ENCODE measurements around the gene URI1.
A peak's percentile ranks its signal among the peaks of the same experiment; 100 is the strongest.

The URI1 gene

GRCh38 chr19:30044273-30045248 is 102.5 kb downstream of the URI1 start:
- in situ Hi-C loops (cut with MboI; ENCODE audit: low sequenced_read_pairs, unreplicated experiment): no loop called here
- DNase-seq (ENCODE audit: low spot score): no peak

GRCh38 chr19:30046522-30046921 is 104.5 kb downstream of the URI1 start:
- in situ Hi-C loops (cut with MboI; ENCODE audit: low sequenced_read_pairs, unreplicated experiment): no loop called here
- TF ChIP-seq CTCF (IDR thresholded peaks at IDR 0.05; ENCODE audit: borderline replicate concordance, control extremely low read depth, extremely low read depth, insufficient read depth, missing control alignments): peak; percentile 45
- no peak for DNase-seq (ENCODE audit: low spot score)

More at GRCh38 chr19:30044273-30045248, 102.5 kb downstream of the URI1 start:
- TF ChIP-seq CTCF (IDR thresholded peaks at IDR 0.05; ENCODE audit: borderline replicate concordance, control extremely low read depth, extremely low read depth, insufficient read depth, missing control alignments): no peak

- TF ChIP-seq CTCF (IDR thresholded peaks at IDR 0.05; ENCODE audit: borderline replicate concordance, control extremely low read depth, extremely low read depth, insufficient read depth, missing control alignments): no peak
- no peak for DNase-seq (ENCODE audit: low spot score)
Observed at GRCh38 chr19:30047432-30047831, 105.4 kb downstream of the URI1 start.

GRCh38 chr19:30049226-30049625 is 107.2 kb downstream of the URI1 start:
- TF ChIP-seq CTCF (IDR thresholded peaks at IDR 0.05; ENCODE audit: borderline replicate concordance, control extremely low read depth, extremely low read depth, insufficient read depth, missing control alignments): no peak
- no peak for DNase-seq (ENCODE audit: low spot score)
- in situ Hi-C loops (cut with MboI; ENCODE audit: low sequenced_read_pairs, unreplicated experiment): no loop called here

More at GRCh38 chr19:30047432-30047831, 105.4 kb downstream of the URI1 start:
- in situ Hi-C loops (cut with MboI; ENCODE audit: low sequenced_read_pairs, unreplicated experiment): no loop called here

- in situ Hi-C loops (cut with MboI; ENCODE audit: low sequenced_read_pairs, unreplicated experiment): no loop called here
- no peak for DNase-seq (ENCODE audit: low spot score)
- no peak for TF ChIP-seq CTCF (IDR thresholded peaks at IDR 0.05; ENCODE audit: borderline replicate concordance, control extremely low read depth, extremely low read depth, insufficient read depth, missing control alignments)
Observed at GRCh38 chr19:30049846-30050667, 108.0 kb downstream of the URI1 start.
